GM21360 (cell line): ENCODE measurements around the gene TIMM17A.

Experiments used
- ATAC-seq: cut with Tn5 transposase; IDR thresholded peaks from one replicate; pipeline ENCODE4 v1.9.1; 2021; ENCODE audit warnings: mild to moderate bottlenecking, moderate library complexity; ENCODE audit not compliant: unreplicated experiment

TIMM17A gene

DNA sequence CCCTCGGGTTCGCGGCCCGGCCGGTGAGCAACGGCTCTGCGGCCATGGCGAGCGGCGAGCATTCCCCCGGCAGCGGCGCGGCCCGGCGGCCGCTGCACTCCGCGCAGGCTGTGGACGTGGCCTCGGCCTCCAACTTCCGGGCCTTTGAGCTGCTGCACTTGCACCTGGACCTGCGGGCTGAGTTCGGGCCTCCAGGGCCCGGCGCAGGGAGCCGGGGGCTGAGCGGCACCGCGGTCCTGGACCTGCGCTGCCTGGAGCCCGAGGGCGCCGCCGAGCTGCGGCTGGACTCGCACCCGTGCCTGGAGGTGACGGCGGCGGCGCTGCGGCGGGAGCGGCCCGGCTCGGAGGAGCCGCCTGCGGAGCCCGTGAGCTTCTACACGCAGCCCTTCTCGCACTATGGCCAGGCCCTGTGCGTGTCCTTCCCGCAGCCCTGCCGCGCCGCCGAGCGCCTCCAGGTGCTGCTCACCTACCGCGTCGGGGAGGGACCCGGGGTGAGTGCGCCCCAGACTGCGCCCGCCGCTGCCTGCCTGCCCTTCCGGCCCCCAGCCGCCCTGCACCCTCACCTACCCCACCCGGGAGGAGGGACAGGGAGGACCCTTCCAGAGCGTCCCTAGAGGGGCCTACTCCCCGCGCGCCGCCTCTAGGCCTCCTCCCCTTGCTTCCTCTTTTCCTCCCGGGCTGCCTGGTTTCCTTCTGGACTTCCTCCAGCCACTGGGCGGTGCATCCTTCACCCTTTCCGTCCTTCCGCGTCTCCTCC is 27.5 kb downstream of the TIMM17A start, which contains the start of gene RNPEP:
TSS of gene RNPEP (plus strand) at position 26 of the 757 bp plus-strand sequence. CDS start at position 45, 19 bp downstream.
- peak; percentile 70 for ATAC-seq

DNA sequence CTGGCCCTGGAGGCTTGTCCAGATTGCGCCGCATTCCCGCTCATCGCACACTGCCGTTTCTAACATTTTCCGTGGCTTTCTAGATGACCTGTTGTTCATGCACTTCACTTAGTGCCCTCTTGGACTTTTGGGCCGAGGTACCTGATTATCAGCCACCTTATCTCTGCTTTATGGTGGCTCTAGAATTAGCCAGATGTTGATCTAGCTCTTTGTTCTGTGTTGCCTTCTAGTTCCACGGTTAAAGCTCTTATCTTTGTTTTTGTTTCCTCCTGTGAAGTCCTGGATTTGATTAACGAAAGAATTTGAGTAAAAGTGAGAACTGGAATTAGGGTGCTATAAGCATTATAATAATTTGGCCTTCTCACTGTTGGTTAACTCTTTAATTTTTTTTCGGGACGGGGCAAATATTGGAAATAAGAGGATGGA is 28.1 kb downstream of the TIMM17A start:
- ATAC-seq, result peak; percentile 12

DNA sequence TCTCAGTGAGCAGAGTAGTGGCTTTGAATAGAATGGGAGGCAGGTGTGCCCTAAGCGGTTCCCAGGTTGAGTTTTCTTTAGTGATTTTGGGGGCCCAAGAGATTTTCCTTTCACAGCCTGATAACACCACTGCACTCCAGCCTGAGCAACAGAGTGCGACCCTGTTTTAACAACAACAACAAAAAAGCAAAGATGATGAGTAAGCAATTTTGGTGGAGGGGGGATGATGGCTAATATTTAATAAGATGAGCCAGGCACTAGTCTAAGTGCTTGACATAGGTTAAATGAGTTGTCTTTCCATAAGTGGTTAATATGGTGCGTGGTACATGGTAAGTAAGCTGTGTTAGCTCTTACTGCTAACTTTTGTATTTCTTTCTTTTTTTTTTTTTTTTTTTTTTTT is 29.1 kb downstream of the TIMM17A start:
- ATAC-seq, result no peak

DNA sequence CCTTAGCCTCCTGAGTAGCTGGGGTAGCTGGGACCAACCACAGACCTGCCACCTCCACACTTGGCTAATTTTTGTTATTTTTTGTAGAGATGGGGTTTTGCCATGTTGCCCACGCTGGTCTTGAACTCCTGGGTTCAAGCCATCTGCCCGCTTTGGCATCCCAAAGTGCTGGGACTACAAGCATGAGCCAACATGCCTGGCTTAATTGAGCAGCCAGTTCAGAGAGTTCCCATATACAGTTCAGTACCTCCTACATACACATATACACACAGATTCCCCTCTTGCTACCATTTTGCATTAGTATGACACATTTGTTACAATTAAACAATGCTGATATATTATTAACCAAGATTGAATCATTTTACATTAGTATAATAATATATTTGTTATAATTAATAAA is 30.1 kb downstream of the TIMM17A start:
- ATAC-seq, result no peak

DNA sequence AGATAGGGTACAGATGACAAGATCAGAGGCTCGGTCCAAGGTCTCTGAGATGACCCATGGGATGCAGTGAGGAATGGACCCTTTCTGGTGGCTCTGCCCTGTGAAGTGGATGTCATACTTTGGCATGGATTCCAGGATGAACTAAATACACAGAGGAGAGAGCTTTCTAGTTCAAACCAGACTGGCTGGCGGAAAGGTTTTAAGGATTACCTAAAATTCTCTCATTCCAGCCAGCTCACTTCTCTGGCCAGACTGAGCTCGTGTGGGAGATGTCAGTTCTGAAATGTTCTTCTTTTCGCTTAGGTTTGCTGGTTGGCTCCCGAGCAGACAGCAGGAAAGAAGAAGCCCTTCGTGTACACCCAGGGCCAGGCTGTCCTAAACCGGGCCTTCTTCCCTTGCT is 33.3 kb downstream of the TIMM17A start:
- no peak for ATAC-seq

DNA sequence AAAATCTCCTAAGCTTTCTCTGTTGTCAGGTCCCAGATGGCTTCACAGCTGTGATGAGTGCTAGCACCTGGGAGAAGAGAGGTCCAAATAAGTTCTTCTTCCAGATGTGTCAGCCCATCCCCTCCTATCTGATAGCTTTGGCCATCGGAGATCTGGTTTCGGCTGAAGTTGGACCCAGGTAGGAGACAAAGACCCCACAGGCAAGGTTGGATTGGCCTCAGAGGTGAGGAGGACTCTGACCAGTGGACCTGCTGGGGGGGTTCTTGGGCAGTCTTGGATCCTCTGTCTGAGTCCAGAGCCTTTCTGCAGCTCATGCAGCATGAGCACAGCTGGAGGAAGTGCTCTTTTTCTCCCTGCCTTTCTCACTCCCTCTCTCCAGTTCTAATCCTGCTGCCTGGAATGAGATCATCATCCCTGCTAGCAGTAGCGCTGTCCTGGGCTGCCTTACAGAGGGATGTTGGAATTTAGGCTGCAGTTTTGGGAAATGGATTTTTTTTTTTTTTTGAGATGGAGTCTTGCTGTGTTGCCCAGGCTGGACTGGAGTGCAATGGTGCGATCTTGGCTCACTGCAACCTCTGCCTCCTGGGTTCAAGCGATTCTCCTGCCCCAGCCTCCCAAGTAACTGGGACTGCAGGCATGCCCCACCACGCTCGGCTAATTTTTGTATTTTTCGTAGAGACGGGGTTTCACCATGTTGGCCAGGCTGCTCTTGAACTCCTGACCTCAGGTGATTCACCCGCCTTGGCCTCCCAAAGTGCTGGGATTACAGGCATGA is 34.2 kb downstream of the TIMM17A start:
- ATAC-seq, result no peak

DNA sequence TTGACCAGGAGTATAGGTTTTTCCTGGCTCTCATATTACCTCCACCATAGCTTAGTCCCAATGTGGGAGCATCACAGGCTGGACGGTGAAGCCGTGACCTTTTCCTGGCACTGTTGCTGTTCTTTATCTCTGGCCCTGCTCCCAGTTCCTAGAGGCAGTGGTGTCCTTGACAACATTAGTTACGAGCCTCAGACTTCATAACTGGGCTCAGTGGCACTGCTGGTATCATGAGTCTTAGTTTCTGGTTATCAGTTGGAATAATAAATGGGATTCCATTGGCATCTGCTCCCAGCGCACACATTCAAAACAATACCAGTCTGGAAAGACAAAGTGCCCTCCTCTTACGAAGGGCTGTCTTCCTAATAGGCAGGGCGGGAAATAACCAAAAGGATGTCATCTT is 35.1 kb downstream of the TIMM17A start:
- ATAC-seq, result no peak

DNA sequence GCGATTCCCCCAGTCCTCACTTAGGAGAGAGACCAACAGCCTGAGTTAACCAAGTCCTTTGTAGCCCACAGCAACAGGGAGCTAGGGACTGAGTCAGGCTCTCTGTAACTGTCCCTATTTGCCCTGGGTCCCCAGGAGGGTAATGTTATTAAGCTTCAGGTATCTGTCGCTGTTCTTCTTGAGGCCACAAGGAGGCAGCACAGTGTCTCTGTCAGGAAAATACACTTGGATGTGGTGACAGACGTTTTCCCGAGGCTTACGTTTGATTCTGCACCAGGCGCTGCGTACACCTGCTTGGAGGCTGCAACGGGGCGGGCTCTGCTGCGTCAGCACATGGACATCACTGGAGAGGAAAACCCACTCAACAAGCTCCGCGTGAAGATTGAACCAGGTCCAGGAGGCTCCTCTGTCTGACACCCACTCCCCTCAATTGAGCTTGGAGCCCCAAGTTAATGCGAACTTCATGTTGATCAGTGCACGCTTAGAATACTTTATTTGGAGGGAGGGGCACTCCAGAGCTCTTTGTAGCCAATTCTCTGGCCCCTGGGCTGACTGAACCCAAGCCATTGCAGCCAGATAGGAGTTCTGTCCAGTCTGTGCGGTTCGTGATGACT is 44.4 kb downstream of the TIMM17A start:
- ATAC-seq, result no peak

DNA sequence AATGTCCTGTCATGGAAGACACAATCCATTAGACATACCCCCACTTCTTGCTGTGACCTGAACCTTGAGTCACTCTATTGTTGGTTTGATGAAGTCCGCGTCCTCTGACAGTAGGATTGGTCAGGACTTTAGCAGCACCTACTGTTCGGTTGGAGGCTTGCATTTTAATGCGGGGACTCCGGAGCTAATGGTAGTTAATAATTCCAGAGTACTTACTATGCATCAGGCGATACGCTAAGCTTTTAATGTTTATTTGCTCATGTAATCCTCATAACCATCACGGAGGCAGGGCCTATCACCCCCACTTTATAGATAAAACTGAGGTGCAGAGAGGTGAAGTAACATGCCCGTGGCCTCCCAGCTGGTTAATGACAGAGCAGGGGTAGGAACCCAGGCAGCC is 47.2 kb downstream of the TIMM17A start:
- no peak for ATAC-seq

DNA sequence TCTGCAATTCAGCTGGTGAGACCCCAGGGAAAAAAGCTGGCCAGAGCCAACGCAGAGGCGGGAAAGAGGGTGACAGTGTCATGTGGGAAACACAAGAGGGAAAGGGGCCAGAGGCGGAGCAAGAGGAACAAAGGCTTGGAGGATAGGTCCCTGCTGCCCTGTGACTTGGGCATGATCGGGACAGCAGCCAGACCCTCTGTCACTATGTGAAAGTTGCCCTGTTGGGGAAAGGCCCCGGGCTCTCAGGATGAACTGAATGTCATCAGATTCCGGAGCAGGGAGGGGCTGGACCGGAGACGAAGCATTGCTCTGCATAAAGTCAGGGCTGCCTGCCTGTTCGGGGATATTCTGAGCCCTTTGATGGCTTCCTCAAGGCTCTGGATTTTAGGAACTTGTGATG is 49.4 kb downstream of the TIMM17A start:
- ATAC-seq, result no peak

DNA sequence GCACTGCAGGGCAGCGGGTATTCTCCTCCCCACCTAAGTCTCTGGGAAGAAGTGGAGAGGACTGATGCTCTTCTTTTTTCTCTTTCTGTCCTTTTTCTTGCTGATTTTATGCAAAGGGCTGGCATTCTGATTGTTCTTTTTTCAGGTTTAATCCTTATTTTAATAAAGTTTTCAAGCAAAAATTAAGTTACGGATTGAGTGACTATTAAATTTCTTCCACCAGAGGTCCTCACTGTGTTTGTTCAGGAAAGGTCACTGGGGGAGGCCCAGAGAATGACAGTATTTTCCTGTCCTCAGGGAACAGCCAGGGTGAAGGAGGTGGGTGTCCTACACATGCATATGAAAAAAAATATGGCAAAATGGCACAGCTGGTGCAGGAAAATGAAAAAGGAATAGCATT is 50.7 kb downstream of the TIMM17A start:
- no peak for ATAC-seq

DNA sequence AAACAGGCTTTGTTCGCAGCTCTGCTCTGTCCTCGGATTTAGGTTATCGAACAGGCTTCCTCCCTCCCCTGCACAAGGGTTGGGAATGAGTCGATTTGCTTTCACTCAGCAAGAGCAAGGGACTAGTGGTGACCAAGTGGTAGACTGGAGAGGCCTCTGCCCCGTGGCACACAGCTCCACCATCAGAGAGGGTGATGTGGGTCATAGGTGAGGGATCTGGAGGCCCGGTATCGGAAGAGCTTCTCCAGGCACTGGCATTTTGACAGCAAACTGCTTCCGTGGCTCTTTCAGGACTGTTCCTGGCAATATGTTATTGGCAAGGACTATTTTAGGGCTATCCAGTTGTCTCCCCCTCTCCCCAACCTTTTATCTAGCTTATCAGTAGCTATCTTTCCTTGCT is 52.0 kb downstream of the TIMM17A start:
- ATAC-seq, result no peak

DNA sequence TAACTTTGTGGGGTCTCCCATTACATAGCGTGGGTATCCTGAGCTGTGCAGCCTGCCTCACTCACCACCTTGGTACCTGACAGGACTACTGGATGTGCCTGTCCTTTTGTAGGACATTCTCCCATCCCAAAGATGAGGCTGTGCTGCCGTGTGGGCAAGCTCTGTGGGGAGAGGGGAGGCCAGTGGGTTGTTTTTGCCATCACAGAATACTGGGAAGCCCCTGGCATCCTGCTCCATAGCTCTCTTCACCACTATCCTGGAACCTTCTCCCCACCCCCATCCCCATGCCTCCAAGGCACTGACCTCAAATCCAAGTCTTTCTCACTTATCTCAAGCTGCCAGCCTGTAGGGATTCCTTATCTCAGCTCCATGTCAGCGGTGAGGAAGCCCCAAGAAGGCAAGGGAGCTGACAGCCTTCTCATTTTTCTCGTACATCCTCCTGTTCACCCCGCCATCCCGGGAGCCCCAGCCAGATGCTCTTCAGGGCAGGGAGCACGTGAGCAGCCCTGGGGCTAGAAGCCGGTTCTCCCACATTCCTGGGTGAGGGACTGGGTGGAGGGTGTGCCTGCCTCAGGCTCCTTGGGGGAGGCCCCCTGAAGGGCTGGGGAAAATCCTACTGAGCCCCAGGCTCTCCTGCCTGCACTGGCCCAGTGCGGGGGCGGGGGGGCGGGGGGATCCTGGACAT is 52.6 kb downstream of the TIMM17A start:
- ATAC-seq, result no peak

DNA sequence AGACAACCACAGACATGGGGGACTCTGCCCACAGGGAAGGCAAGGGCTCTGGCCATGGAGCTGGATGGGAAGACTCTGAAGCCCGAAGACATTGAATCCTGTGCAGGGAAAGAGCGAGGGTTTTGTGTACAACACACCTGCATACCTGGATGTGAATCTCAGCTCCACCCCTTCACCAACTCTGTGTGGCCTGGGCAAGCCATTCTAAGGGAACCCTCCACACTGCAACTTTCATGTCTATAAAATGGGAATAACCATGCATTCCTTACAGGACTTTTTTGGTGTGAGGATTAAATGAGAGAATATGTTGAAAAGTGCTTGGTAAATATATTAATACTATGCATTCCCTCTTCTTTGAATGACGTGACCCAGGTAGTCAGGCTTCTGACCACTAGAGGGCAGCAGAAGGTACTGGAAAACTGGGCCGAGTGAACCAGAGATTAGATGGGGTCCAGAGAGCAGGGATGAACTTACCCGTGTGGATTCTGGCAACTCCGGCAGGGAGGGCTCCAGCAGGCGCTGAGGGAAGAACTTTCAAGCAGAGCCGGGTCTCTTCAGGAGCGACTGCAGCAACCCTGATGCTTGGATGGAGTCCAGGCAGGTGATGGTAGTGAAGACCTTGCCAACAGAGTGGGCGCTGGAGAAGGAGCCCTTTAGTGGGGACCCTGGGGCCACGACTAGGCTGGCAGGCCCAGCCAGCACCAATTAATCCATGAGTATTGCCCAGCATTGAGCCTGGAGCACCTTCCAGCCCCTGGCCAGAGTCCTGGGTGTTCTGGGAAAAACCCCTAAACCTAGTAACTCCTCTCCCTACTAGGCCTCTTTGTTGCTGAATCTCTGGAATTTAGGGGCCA is 54.2 kb downstream of the TIMM17A start:
- no peak for ATAC-seq

DNA sequence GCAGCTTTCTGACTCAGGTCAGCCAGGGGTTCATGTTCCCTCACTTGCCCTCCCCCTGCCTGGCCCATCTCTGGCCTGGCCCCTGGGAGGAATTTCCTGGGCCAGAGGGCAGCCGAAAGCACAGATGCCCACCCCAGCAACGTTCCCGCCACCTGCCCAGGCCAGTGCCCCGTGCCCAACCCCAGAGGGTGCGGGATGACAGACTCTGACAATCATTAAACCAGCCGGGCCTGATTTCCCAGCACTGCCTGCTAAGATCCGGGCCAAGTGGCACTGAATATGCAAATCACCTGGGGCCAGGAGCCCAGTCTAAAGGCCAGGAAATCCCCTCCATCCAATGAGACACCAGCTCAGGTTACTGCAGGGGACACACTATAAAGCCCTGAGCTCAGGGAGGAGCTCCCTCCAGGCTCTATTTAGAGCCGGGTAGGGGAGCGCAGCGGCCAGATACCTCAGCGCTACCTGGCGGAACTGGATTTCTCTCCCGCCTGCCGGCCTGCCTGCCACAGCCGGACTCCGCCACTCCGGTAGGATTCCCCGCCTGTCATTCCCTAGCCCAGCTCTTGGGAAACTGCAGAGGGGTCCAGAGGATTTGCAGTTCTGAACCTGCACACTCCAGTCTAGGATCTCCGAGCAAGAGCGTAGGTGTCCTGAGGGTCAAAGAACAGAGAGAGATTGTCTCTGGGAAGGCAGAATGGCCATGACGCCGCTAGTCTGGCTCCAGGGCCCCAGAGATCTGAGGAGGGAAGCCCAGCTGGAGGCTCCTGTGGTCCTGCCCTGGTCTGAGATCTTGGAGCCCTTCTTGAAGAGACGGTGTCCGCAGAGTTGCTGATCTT is 55.1 kb downstream of the TIMM17A start, which contains the start of gene ELF3:
TSS of gene ELF3 (plus strand) at position 408 of the 836 bp plus-strand sequence. CDS start 550 bp downstream, outside the sequence.
- ATAC-seq, result no peak

DNA sequence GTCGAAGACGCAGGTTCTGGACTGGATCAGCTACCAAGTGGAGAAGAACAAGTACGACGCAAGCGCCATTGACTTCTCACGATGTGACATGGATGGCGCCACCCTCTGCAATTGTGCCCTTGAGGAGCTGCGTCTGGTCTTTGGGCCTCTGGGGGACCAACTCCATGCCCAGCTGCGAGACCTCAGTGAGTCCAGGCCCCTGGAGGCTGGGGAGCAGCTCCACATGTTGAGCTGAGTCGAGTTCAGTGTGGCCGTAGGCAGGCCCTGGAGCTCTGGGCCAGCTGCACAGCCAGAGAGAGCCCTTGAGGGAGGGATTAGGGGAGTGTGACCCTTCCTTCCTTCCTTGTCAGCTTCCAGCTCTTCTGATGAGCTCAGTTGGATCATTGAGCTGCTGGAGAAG is 56.7 kb downstream of the TIMM17A start:
- no peak for ATAC-seq

DNA sequence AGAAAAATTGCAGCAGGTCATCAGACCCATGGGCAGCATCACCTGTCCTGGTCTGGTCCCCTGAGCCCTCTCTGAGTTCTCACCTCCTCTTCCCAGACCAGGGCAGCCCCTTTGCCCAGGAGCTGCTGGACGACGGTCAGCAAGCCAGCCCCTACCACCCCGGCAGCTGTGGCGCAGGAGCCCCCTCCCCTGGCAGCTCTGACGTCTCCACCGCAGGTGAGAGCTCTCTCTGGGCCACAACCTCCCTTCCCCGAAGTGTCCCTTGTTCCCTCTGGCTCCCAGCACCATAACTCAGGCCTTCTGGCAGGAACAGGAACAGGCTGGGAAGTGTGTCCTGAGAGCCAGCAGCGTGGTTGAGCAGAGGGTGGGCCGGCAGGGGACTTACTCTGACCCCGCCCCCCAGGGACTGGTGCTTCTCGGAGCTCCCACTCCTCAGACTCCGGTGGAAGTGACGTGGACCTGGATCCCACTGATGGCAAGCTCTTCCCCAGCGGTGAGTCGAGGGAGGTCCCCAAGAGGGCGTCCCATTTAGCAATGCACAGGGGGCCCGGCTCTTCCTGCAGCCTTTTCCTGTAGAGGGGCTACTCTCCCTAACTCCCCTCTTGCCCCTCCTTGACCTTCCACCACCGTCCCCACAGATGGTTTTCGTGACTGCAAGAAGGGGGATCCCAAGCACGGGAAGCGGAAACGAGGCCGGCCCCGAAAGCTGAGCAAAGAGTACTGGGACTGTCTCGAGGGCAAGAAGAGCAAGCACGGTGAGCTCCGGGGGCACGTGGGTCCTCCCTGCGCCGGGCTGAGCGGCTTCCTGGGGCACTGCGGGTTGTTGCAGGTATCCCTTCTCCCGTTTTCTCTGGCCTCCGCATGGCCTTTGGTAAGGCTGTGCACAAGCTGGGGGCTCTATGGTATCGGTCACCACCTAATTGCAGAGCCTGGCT is 57.5 kb downstream of the TIMM17A start:
- ATAC-seq, result no peak

DNA sequence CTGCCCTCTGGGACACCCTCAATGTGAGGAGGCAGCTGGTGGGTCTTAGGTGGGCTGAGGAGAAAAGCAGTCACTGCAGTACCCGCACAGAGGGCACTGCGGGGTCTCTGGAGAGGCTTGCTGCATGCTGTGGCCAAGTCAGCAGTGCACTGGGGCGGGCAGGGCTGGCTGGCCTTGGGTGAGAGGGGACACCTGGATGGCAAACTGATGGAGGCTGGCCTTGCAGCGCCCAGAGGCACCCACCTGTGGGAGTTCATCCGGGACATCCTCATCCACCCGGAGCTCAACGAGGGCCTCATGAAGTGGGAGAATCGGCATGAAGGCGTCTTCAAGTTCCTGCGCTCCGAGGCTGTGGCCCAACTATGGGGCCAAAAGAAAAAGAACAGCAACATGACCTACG is 58.3 kb downstream of the TIMM17A start:
- no peak for ATAC-seq
